Panc1 (cell line): ENCODE measurements around the gene PDHA1.

ENCODE experiments used
- CTCF ChIP-seq: fragments of 450-650 bp; IDR thresholded peaks from 2 replicates; pipeline ENCODE4 v1.5.1; 2017; ENCODE audit warnings: mild to moderate bottlenecking
- POLR2AphosphoS5 ChIP-seq: IDR thresholded peaks from 2 replicates; pipeline ENCODE4 v1.6.1; 2012; ENCODE audit warnings: mild to moderate bottlenecking, low read depth, low read length, moderate library complexity
- REST ChIP-seq, 2 experiments: IDR thresholded peaks; 2 replicates each; pipeline ENCODE4 v1.6.1; 2011 to 2012; ENCODE audit warnings: low read depth in 2 of 2, control low read depth in 1 of 2, low read length in 1 of 2, mild to moderate bottlenecking in 1 of 2, moderate library complexity in 1 of 2; ENCODE audit not compliant: insufficient read depth in 1 of 2
- SIN3A ChIP-seq: IDR thresholded peaks from 2 replicates; pipeline ENCODE4 v1.6.1; 2012; ENCODE audit warnings: low read depth, mild to moderate bottlenecking, low read length, moderate library complexity, borderline replicate concordance; ENCODE audit not compliant: insufficient read depth
- TCF7L2 ChIP-seq: IDR thresholded peaks from 2 replicates; pipeline ENCODE4 v1.6.1; 2011; ENCODE audit warnings: mild to moderate bottlenecking, low read depth, low read length, inconsistent platforms

GRCh38 chrX:19342331-19342906 is 1.3 kb upstream of the PDHA1 start:
- TF ChIP-seq REST (IDR thresholded peaks at IDR 0.05; ENCODE audit: insufficient read depth in 1 of 2, low read depth in 2 of 2, low read length in 1 of 2) (no peak), CTCF (no peak), TCF7L2 (no peak), POLR2AphosphoS5 (no peak), SIN3A (no peak)
